Subcutaneous adipose tissue (tissue), 4 donors: ENCODE results near the gene SIDT2. TPM values are rescaled to one million over a fixed set of nuclear protein-coding genes. Genes with fewer than 3 reads are reported as not detected.

Experiments used
- CTCF ChIP-seq: fragments of 450-650 bp; IDR thresholded peaks from one replicate; pipeline ENCODE4 v1.5.1; 2016; ENCODE audit warnings: low read depth, mild to moderate bottlenecking, control low read depth, antibody characterized with exemption, moderate library complexity
- total RNA-seq, 4 donors: library from RNA; depleted of rRNA; stranded (reverse); fragments of >200 nt; gene quantifications; one replicate each; pipeline ENCODE4 v1.1.0, GENCODE V29; 2016

The SIDT2 gene
- total RNA-seq, 4 donors from 2014 or later, result 68.9 to 115 (median 90.3) TPM

DNA sequence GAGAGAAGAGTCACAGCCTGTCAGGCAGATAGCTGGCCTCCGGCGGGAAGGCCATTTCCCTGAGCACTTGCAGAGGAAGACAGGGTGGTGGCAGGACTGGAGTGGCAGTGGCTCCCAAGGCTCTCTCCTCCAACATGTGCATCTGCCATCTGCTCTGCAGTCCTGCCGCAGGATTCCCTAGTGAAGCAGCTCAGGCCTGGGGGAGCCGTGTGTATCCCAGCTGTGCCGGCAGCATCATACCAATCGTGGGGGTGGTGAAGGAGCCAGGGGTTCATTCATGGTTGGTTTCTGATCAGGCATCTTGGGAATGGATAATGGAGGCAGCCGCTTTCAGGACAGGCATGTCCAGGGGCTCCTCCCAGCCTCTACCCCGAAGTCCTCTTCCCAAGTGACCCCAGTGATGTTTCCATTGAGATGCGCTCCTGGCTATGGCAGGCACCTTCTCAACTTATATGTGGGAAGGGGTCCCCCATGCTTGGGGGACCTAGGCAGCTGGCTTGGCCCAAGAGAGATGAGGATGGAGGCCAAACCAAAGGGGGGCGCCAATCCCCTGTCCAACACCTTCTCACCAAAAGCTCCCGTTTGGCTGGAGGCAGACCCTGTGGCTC is 26.8 kb downstream of the SIDT2 start:
- TF ChIP-seq CTCF, result no peak

- TF ChIP-seq CTCF, result no peak
Observed at GRCh38 chr11:117210620-117211019, 32.1 kb downstream of the SIDT2 start.

DNA sequence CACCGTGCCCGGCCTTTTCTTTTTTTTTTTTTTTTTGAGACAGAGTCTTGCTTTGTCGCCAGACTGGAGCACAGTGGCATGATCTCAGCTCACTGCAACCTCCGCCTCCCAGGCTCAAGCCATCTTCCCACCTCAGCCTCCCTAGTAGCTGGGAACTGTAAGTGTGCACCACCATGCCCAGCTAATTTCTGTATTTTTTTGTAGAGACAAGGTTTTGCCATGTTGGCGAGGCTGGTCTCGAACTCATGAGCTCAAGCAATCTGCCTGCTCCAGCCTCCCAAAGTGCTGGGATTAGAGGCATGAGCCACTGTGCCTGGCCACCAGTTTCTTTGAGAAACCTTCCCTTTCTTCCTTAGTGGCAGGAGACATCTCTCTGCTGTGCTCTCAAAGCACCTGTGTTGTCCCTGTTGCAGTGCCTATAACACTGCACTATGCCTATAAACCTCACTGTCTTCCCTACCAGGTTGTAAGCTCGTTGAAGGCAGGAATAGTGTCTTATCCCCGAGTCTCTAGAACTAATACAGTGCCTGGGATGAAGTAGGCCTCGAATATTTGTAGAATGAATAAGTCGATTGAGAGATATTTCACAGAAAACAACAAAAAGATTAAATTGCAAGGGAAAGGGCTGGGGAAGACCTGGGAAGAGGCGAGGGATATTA is 34.3 kb downstream of the SIDT2 start:
- TF ChIP-seq CTCF, result no peak

- no peak for TF ChIP-seq CTCF
Observed at GRCh38 chr11:117214404-117215110, 36.0 kb downstream of the SIDT2 start.

GRCh38 chr11:117217141-117218084 is 38.9 kb downstream of the SIDT2 start:
- TF ChIP-seq CTCF, result no peak

DNA sequence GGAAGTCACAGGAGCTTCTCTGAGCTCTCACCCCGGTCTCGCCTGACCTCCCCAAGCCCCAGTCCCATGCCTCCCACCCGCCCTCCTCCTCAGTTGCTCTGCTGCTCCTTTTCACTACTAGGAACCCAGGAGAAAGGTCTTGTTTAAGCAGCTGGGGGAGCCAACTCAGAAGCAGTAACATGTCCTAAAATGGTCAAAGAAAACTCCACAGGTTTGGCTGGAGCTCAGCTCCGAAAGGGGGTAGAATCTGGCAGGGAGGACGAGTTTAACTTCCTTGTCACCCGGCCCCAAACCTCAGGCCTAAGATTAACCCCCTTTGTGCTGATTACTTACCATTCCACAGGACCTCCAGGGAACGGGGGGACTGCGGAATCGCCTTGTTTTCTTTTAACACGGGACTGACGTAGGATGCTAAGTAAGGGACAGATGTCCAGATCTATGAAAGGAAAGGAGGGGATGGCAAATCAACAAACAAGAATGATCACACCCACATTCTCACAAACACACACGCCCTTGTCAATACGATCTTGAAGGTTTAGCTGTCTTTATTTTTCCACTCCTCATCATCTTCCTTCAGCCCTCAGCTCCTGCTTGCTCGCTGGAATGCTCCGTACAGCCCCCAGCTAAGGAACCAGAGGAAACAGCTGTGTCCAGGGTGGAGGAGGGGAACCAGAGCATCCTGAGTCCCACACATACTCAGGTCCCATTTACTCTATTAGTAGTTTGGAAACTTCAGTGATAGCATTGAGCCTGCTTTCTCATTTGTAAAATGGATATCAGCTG is 39.8 kb downstream of the SIDT2 start:
- TF ChIP-seq CTCF, result no peak
